Measurements from ENCODE around the gene WBP1.

WBP1 gene

GRCh38 chr2:74496997-74497776 is 38.9 kb downstream of the WBP1 start:
- DNase-seq, result no peak
- in situ Hi-C loops (cut with HindIII; ENCODE audit: low pct_ligation_motif_present, low pct_unique_long_range_greater_than_20kb, low sequenced_read_pairs), result no loop called here

DNA sequence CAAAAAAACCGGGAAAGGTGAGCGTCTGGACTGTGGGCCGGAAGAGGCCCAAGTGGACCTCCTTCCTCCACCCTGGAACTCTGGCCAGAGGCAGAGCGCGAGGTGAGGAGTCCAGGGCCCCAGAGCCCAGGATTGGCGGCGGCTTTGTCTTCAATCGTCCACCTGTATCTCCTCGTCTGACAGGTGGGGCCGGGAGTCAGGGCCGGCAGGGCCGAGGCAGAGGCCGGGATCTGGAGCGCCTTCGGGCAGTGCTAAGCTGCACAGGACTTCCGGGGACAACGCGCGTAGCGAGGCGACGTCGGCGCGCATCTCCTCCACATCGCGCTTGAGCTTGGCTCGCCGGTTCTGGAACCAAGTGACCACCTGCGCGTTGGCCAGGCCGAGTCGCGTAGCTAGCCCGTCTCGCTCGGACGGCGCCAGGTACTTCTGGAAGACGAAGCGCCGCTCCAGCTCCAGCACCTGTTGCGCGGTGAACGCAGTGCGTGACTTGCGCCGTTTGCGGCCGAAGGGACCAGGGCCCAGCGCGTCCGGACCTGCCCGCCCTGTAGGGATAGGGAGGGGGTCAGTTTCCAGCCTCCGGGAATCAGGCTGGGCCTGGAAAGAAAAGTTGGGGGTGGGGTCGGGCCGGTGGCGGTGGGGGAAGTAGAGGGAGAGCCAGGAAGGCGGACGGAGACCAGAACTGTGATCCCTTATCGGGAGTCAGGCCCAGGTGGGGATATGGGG is 39.7 kb downstream of the WBP1 start:
- in situ Hi-C loops (cut with HindIII; ENCODE audit: low pct_ligation_motif_present, low pct_unique_long_range_greater_than_20kb, low sequenced_read_pairs), result no loop called here
- DNase-seq, result no peak

DNA sequence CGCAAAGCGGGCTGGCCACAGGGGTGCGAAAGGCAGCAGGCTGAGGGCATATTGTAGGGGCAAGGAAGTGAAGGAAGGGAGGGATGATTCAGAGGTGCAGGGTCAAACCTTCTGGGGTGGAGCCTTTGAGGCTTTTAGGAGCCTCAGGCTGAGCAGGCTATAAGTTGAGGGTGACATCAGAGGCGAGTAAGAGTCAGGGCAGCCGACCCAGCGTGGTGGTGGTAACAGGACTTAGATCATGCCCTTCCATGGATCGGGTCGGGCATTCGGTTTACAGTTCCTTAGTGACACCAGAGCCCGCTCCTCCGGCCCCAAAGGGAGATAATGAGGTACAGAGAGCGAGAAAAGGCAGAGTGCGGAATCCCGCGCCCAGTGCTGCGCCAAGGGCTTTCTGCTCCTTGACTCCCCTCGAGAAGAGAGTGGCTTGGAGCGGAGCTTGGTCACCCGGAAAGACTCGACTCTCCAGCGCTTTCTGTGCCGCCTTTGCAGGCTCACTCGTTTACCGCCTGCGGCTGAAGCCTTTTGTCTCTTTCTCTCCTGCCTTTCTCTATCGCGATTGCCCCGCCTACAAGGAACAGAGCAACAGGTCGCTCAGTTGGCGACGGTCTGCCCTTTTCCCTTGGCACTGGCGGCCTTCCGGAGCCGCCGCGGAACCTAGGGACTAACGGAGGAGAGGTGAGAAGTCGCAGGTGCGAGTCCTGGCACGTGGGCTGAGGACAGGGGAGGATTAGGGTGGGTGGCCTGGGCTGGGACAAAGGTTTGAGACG is 40.4 kb downstream of the WBP1 start:
- in situ Hi-C loops (cut with HindIII; ENCODE audit: low pct_ligation_motif_present, low pct_unique_long_range_greater_than_20kb, low sequenced_read_pairs), result no loop called here
- no peak for DNase-seq

GRCh38 chr2:74499267-74499939 is 41.2 kb downstream of the WBP1 start, which contains the start of gene LBX2:
Gene LBX2 (minus strand): TSS chr2:74499603. CDS start chr2:74499537, 66 bp downstream.
- no peak for DNase-seq
- in situ Hi-C loops (cut with HindIII; ENCODE audit: low pct_ligation_motif_present, low pct_unique_long_range_greater_than_20kb, low sequenced_read_pairs), result no loop called here

- in situ Hi-C loops (cut with HindIII; ENCODE audit: low pct_ligation_motif_present, low pct_unique_long_range_greater_than_20kb, low sequenced_read_pairs), result no loop called here
- no peak for DNase-seq
These were observed 41.8 kb downstream of the WBP1 start for GRCh38 chr2:74499940-74500577.

DNA sequence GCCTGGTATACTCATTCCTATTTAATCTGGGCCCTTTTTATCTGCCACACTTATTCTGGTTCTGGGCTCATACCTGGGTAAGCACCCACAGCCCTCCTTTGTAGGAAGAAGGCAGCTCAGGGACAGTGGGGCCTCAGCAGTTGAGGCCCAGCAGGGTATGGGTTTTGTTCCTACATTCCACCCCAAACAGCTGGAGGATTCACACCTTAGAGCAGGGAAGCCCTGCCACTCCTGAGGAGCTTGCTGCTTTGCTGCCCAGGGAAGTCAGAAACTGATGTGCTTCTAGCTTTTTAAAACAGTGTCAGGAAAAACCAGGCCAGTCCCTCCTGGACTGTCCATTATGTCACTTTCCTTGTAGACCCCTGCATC is 42.3 kb downstream of the WBP1 start:
- in situ Hi-C loops (cut with HindIII; ENCODE audit: low pct_ligation_motif_present, low pct_unique_long_range_greater_than_20kb, low sequenced_read_pairs), result no loop called here
- DNase-seq, result no peak

DNA sequence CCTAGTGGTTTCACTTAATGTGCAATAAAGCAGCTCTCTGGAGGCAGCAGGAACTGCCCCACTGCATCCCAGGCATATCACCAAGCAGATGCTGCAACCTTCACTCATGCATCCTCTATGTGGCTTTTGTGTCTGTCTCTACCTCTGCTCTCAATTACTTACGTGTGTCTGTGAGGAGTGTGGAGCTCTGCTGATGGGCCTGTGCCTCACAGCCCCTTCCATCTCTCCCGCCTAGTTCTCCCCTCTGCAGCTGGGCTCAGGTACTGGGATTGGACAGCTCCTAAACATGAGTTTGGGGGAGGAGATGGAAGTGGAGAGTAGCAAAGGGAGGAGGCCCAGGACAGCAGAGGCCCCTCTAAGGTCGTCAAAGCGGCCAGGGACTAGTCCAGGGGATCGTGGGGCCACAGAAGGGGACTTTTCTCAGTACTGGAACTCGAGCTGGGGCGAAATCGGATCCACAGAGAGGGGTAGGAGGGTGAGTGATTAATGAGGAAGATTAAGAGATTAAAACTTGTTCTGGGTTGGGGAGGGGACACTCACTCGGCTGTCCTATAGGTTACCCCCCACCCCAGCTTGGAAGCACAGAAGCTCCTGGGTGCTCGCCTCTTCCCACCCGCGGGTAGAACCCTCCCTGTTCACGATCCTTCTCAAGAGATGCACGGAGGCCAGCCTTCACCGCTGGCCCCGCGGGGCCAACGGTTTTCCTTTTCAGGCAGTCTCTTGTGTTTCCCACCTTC is 43.3 kb downstream of the WBP1 start:
- no peak for DNase-seq
- in situ Hi-C loops (cut with HindIII; ENCODE audit: low pct_ligation_motif_present, low pct_unique_long_range_greater_than_20kb, low sequenced_read_pairs), result no loop called here

DNA sequence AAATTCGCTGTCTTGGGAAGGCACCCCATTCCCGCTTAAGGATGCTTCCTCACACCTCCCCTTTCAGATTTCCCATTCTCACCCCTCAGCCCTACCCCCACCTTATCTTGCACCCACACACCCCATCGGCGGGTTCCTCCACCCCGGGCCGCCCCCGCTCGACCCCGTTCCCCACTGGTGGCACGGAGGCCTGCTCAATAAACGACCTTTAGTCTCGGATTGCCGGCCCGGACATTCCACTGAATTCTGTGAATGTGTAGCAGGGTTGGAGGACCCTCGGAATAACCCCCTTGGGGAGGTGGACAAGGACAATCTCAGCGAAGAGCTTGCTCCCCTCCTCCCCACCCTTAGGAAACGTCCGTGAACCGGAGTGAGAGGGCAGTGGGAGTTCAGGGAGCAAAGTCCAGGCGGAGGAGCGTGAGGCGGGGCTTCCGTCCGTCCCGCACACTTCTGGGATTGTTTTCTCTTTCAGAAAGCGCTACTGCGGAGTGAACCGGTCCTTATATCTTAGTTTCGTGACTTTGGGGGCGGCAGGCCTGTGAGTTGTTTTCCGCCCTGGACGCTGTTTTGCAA is 44.0 kb downstream of the WBP1 start:
- peak; percentile 56 for DNase-seq
- in situ Hi-C loops (cut with HindIII; ENCODE audit: low pct_ligation_motif_present, low pct_unique_long_range_greater_than_20kb, low sequenced_read_pairs), result no loop called here

GRCh38 chr2:74502720-74503505 is 44.7 kb downstream of the WBP1 start:
- in situ Hi-C loops (cut with HindIII; ENCODE audit: low pct_ligation_motif_present, low pct_unique_long_range_greater_than_20kb, low sequenced_read_pairs), result no loop called here
- DNase-seq, result peak; percentile 81

DNA sequence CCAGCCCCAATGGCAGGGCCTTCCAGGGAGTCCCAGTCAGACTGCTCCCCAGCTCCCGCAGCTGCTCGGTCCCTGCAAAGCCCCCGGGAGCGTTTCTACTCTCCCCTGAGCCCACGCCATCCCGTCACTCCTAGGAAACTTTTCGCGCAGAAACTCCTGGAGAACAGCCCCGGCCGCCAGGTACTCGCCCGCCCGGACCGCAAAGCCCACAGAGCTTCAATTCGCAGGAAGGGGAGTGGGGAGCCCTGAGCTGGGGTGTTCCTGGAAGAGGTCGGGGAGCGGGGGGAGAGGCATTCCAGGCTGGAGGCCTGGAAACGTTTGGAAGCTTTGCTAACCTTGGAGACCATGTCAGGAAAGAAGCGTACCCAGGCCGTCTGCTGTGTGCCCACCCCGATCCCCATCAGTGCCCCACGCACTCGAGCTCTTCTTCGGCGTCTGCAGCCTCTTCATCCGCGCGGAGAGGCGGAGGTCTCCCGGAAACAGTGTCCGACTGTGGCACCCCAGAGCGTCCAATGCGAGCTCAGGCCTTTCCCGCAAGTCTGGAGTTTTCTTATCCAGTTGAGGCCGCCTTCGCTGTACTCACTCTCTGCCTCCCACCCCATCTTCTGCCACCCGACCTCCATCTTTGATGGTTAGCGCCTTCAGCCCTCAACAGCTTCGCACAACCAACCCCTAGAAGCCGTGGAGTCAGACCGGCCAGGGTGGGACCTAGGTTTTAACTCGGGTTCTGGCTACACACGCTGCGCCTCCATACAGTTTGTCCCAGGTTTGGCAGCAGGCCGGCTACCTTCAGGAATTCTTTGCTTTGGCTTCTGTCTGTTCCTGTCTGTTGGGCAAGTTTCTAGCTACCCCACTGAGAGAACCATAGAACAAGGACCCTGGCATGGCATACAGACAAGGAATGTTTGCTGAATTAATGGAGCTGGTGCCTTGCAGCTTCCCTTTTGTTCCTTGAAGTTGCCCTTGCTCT is 45.6 kb downstream of the WBP1 start:
- no peak for DNase-seq
- in situ Hi-C loops (cut with HindIII; ENCODE audit: low pct_ligation_motif_present, low pct_unique_long_range_greater_than_20kb, low sequenced_read_pairs), result no loop called here

- in situ Hi-C loops (cut with HindIII; ENCODE audit: low pct_ligation_motif_present, low pct_unique_long_range_greater_than_20kb, low sequenced_read_pairs), result no loop called here
- no peak for DNase-seq
These were observed 46.4 kb downstream of the WBP1 start for GRCh38 chr2:74504591-74504990.

GRCh38 chr2:74505448-74506246 is 47.4 kb downstream of the WBP1 start:
- in situ Hi-C loops (cut with HindIII; ENCODE audit: low pct_ligation_motif_present, low pct_unique_long_range_greater_than_20kb, low sequenced_read_pairs), result no loop called here
- DNase-seq, result no peak

- peak; percentile 99 for DNase-seq
- in situ Hi-C loops (cut with HindIII; ENCODE audit: low pct_ligation_motif_present, low pct_unique_long_range_greater_than_20kb, low sequenced_read_pairs), result no loop called here
These were observed 49.1 kb downstream of the WBP1 start, which contains the start of gene PCGF1 for GRCh38 chr2:74507145-74507925. Gene PCGF1 (minus strand): TSS chr2:74507695. CDS start chr2:74507668, 27 bp downstream.

- peak; percentile 32 for DNase-seq
- in situ Hi-C loops (cut with HindIII; ENCODE audit: low pct_ligation_motif_present, low pct_unique_long_range_greater_than_20kb, low sequenced_read_pairs), result no loop called here
These were observed 49.8 kb downstream of the WBP1 start for GRCh38 chr2:74507926-74508520.
